ENCODE data around the gene FAM222B.

DNA sequence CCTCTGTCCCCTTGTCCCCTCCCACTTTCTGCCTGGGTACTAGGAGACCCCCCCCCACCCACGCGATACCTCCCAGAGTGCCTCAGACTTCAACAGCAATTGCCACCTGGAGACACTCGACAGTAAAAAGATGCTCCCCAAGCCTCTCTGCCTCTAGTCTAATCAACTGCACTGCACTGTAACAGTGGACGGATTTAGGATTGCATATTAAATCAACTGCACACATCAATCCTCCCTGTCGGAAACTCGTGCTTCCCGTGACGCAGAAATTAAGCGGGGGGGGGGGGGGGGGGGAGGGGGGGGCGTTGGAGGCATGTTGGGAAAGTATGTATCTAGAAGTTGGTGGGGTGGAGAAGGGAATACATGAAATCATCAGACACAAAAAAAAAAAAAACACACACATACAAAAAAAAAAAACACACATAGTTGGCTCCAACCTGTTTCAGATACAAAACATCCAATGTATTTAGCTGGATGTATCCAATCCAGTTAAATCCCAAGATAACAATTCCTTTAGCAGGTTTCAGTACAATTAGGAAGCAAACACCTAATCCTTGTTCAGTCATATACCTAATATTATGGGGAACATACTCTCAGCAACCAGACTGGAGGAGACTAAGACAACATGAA lies 29.7 kb downstream of the FAM222B start:
- TF ChIP-seq CTCF (IDR thresholded peaks at IDR 0.05), result no peak
- no peak for TF ChIP-seq POLR2A (IDR thresholded peaks at IDR 0.05)
